ENCODE results near the gene RGCC. TPM values are rescaled to one million over a fixed set of nuclear protein-coding genes. Genes with fewer than 3 reads are reported as not detected.

The RGCC gene
- total and polyA plus RNA-seq, 7 donors = 8.3 to 65.3 (median 30.4) TPM

DNA sequence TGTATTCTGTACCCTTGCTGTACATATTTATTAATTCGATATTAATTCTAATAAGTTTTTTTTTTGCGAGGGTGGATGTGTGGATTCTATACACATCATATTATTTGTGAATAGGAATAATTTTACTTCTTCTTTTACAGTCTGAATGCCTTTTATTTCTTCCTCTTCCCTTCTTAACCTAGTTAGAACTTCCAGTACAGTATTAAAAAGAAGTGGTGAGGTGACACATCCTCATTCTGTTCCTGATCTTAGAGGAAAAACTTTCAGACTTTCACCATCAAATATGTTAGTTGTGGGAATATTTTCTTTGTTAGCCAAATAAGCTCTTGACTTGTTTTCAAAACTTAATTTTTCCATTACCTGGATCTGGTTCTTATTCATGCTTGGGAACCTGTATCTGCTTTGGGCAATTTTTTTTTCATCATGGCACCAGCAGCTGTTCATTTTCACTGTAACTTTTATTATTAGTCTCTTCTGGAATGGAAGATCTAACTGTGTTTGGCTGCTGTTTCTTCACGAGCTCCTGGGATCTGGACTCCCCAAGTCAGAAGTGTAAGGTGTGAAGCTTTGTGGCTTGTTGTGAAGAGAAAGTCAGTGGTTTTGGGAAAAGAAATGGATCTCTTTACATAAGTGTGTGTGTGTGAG lies 33.1 kb downstream of the RGCC start:
- TF ChIP-seq EP300 (IDR thresholded peaks at IDR 0.05) = no peak
- Histone ChIP-seq H3K27ac (no peak overlapping the region), H3K36me3 (no peaks in the 10 kb centered on the region), H3K9me3 (no peaks in the 10 kb centered on the region), H3K4me3 (no peak overlapping the region), H3K4me1 (no peaks in the 10 kb centered on the region), H3K27me3 (no peaks in the 10 kb centered on the region)
- DNase-seq = no peak
- WGBS, 2 donors = 88 to 91% methylated on average over 3 of the region's 3 CpGs
- intact Hi-C loops (cut with DNase I) = no loop called here

- intact Hi-C loops (cut with DNase I) = no loop called here
- no peaks in the 10 kb centered on the region for H3K27me3 ChIP-seq
- H3K27ac ChIP-seq = no peak overlapping the region
- TF ChIP-seq EP300 (IDR thresholded peaks at IDR 0.05) (no peak), POLR2AphosphoS5 (IDR thresholded peaks at IDR 0.05) (no peak), POLR2A (IDR thresholded peaks at IDR 0.05) (no peak)
- TF ChIP-seq, protein P1, sequence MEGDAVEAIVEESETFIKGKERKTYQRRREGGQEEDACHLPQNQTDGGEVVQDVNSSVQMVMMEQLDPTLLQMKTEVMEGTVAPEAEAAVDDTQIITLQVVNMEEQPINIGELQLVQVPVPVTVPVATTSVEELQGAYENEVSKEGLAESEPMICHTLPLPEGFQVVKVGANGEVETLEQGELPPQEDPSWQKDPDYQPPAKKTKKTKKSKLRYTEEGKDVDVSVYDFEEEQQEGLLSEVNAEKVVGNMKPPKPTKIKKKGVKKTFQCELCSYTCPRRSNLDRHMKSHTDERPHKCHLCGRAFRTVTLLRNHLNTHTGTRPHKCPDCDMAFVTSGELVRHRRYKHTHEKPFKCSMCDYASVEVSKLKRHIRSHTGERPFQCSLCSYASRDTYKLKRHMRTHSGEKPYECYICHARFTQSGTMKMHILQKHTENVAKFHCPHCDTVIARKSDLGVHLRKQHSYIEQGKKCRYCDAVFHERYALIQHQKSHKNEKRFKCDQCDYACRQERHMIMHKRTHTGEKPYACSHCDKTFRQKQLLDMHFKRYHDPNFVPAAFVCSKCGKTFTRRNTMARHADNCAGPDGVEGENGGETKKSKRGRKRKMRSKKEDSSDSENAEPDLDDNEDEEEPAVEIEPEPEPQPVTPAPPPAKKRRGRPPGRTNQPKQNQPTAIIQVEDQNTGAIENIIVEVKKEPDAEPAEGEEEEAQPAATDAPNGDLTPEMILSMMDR (IDR thresholded peaks at IDR 0.05) = no peak
- no peak overlapping the region for H3K4me3 ChIP-seq
- H3K36me3 ChIP-seq = no peaks in the 10 kb centered on the region
- H3K9me3 ChIP-seq = no peaks in the 10 kb centered on the region
- peaks cover 0 to 7% (median 0%) of the 10 kb centered on the region in 4 donors for H3K4me1 ChIP-seq
- no peak for DNase-seq
These were observed 34.1 kb downstream of the RGCC start for GRCh38 chr13:41491436-41491835.

DNA sequence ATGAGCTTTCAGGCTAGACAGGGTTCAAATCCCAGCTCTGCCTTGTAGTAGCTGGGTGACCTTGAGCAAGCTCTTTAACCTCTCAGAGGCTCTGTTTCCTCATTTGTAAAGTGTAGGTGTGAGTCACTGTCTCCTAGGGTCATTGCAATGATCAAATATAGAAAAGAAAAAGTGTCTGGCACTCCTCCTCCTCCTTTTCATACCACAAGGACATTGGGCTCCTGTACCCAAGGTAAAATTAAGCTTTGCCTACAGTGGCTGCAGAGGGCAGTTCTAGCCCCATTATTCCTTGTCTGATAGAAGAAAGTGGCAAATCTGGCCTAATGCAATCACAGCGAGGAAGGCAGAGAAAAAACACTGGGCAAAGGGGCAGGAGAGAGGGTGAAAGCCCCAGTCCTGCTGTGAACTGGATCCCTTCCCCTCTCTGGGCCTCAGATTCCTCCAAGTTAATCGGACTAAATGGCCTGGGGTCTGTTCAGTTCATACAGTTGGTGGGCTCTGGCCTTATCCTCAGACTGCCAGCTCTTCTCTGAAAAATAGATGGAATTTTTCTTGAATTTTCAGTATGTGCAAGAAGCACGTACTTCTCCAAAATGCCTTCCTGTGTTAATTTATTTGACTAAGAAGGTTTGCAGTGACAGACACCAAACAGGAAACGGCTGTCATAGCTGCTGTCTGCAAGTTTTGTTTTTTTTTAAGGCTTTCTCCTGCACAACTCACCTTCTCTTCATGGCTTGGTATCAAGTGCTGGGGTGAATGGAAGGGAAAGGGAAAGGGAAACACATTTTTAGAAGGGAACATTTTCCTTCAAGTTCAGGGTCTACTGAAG lies 35.3 kb downstream of the RGCC start:
- TF ChIP-seq POLR2A (IDR thresholded peaks at IDR 0.05) (no peak), POLR2AphosphoS5 (IDR thresholded peaks at IDR 0.05) (no peak), EP300 (IDR thresholded peaks at IDR 0.05) (no peak)
- TF ChIP-seq, protein P1 (IDR thresholded peaks at IDR 0.05) = no peak
- WGBS, 2 donors = 48 to 80% methylated on average over 4 of the region's 4 CpGs
- H3K27me3 ChIP-seq = no peaks in the 10 kb centered on the region
- peak overlapping the region in 1 of 4 donors; percentile 23 for H3K27ac ChIP-seq
- H3K4me3 ChIP-seq = no peak overlapping the region
- intact Hi-C loops (cut with DNase I) = no loop called here
- peaks cover 0 to 8% (median 0%) of the 10 kb centered on the region in 4 donors for H3K4me1 ChIP-seq
- no peaks in the 10 kb centered on the region for H3K36me3 ChIP-seq
- no peaks in the 10 kb centered on the region for H3K9me3 ChIP-seq
- no peak for DNase-seq

DNA sequence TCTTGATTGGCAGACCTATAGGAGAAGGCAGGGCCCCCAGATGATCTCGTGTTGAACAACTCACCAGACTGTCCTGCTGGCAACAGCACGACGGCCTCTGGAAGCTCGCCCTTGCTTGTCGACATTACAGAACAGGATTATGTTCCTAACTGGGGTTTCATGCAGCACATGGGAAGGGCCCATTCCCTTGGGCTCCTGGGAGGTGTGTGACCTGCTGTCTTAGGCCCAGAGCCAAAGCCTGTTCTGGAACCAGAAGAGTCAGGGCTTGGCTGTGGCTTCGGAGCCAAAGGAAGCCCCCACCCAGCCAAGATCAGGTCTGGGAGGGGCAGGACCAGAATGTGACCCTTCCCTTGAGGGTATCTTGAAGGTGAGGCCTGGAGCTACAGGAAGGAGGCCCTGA lies 36.9 kb downstream of the RGCC start:
- H3K9me3 ChIP-seq = no peaks in the 10 kb centered on the region
- no peak overlapping the region for H3K4me3 ChIP-seq
- H3K27ac ChIP-seq = no peak overlapping the region
- intact Hi-C loops (cut with DNase I) = no loop called here
- H3K36me3 ChIP-seq = no peaks in the 10 kb centered on the region
- no peak for TF ChIP-seq POLR2A (IDR thresholded peaks at IDR 0.05)
- no peak for TF ChIP-seq POLR2AphosphoS5 (IDR thresholded peaks at IDR 0.05)
- TF ChIP-seq, protein P1 (IDR thresholded peaks at IDR 0.05) = no peak
- TF ChIP-seq EP300 (IDR thresholded peaks at IDR 0.05) = no peak
- no peaks in the 10 kb centered on the region for H3K27me3 ChIP-seq
- no peak for DNase-seq
- 84 to 85% methylated on average over 6 of the region's 6 CpGs for WGBS, 2 donors
- H3K4me1 ChIP-seq = peaks cover 0 to 8% (median 0%) of the 10 kb centered on the region in 4 donors

DNA sequence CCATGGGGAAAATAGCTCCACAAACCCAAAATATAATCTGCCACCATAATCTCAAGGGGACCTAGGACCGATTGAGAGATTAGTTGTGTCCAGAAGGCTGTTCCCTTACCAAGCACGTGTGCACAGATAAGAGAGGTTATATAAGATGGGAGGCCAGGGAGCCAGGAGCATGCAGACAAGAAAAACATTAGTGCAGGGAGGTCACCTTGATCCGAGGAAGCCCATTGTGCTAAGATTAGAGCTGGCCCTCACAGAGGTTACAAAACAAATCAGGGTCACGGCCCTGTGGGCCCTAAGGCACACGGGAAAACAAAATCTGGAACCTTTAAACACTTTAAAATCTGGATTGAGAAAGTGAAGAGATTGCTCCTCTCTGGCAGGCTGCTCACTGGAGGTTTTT lies 37.7 kb downstream of the RGCC start:
- intact Hi-C loops (cut with DNase I) = no loop called here
- TF ChIP-seq POLR2AphosphoS5 (IDR thresholded peaks at IDR 0.05) (no peak), POLR2A (IDR thresholded peaks at IDR 0.05) (no peak), EP300 (IDR thresholded peaks at IDR 0.05) (no peak)
- TF ChIP-seq, protein P1 (IDR thresholded peaks at IDR 0.05) = no peak
- no peaks in the 10 kb centered on the region for H3K9me3 ChIP-seq
- no peak overlapping the region for H3K4me3 ChIP-seq
- no peak overlapping the region for H3K27ac ChIP-seq
- H3K4me1 ChIP-seq = peaks cover 0 to 8% (median 0%) of the 10 kb centered on the region in 4 donors
- 49 to 64% methylated on average over 5 of the region's 5 CpGs for WGBS, 2 donors
- no peaks in the 10 kb centered on the region for H3K36me3 ChIP-seq
- DNase-seq = no peak
- H3K27me3 ChIP-seq = no peaks in the 10 kb centered on the region
